T-cell (primary cell): ENCODE measurements around the gene KDM5B. TPM values are rescaled to one million over a fixed set of nuclear protein-coding genes. Genes with fewer than 3 reads are reported as not detected.
A peak's percentile ranks its signal among the peaks of the same experiment; 100 is the strongest.
"Not testable (repeated sequence)": the region's sequence is repeated elsewhere in the genome, so short reads cannot be mapped to it uniquely, and the experiment has no call there.

Experiments
- ATAC-seq, 4 experiments: fragments of 200-7000 bp in 3 of 4; fragments of 150-1000 bp in 1 of 4; cut with Tn5 transposase; replicated peaks in 1 of 4; 1 replicate in 3 of 4; 2 replicates in 1 of 4; pipeline ENCODE4 v1.10.0; 2021; ENCODE audit warnings: moderate library complexity in 3 of 4, mild to moderate bottlenecking in 2 of 4, moderate number of reproducible peaks in 1 of 4
- CTCF ChIA-PET, 2 donors: fragments of 300-600 bp; sonication (Branson Sonifier 250); formaldehyde crosslinking; loops; one replicate each; lab custom pipeline; 2022; ENCODE audit warnings: antibody characterized with exemption in 2 of 2; lab: Charles Lee
- POLR2A ChIA-PET, 2 donors: fragments of 300-600 bp; sonication (Branson Sonifier 250); formaldehyde crosslinking; loops; one replicate each; lab custom pipeline; 2022; ENCODE audit warnings: antibody characterized with exemption in 2 of 2; lab: Charles Lee
- DNase-seq, 35 experiments: peaks; one replicate each; pipeline versions ENCODE4 v3.0.0 to v3.0.0-alpha.2; 2013 to 2023
- H3K27ac ChIP-seq: one replicate; pipeline ENCODE4 v1.5.1; 2013; ENCODE audit warnings: low read length
- H3K27me3 ChIP-seq, 2 experiments: replicated peaks in 1 of 2; 1 replicate in 1 of 2; 2 replicates in 1 of 2; pipeline versions ENCODE4 v1.6.1 to v1.7.0; 2013; ENCODE audit warnings: low read length in 1 of 2, mixed read lengths in 1 of 2; ENCODE audit not compliant: control insufficient read depth in 2 of 2, insufficient read depth in 2 of 2; ENCODE audit errors: extremely low read depth in 1 of 2
- H3K36me3 ChIP-seq, 2 donors: 1 replicate in 1 of 2; 2 replicates in 1 of 2; pipeline versions ENCODE4 v1.6.1 to v1.7.0; 2013; ENCODE audit warnings: low read length in 1 of 2; ENCODE audit not compliant: control insufficient read depth in 2 of 2, insufficient read depth in 1 of 2; ENCODE audit errors: extremely low read depth in 1 of 2
- H3K4me1 ChIP-seq, 2 experiments: 1 replicate in 1 of 2; 2 replicates in 1 of 2; pipeline versions ENCODE4 v1.6.1 to v1.7.0; 2013; ENCODE audit warnings: low read length in 2 of 2, mixed read lengths in 1 of 2; ENCODE audit not compliant: insufficient read depth in 2 of 2, control insufficient read depth in 1 of 2; ENCODE audit errors: extremely low read depth in 1 of 2
- H3K4me3 ChIP-seq, 2 donors: 1 replicate in 1 of 2; 2 replicates in 1 of 2; pipeline versions ENCODE4 v1.5.1 to v1.7.0; 2013; ENCODE audit warnings: mild to moderate bottlenecking in 2 of 2, low read length in 1 of 2, moderate library complexity in 1 of 2; ENCODE audit not compliant: control insufficient read depth in 1 of 2; ENCODE audit errors: extremely low read depth in 1 of 2
- H3K9me3 ChIP-seq: 2 replicates; pipeline ENCODE4 v1.7.0; 2013
- H3K27ac Mint-ChIP-seq, 2 donors: one replicate each; pipeline ENCODE4 v1.8.0; 2020 to 2021; ENCODE audit warnings: mild to moderate bottlenecking in 2 of 2, mixed read lengths in 2 of 2
- H3K27me3 Mint-ChIP-seq, 2 donors: one replicate each; pipeline ENCODE4 v1.8.0; 2021 to 2022; ENCODE audit warnings: mixed read lengths in 2 of 2
- H3K36me3 Mint-ChIP-seq: one replicate; pipeline ENCODE4 v1.8.0; 2021; ENCODE audit warnings: mixed read lengths
- H3K4me1 Mint-ChIP-seq, 3 donors: one replicate each; pipeline ENCODE4 v1.8.0; 2020 to 2022; ENCODE audit warnings: mixed read lengths in 3 of 3, mild to moderate bottlenecking in 1 of 3
- H3K4me3 Mint-ChIP-seq, 3 donors: one replicate each; pipeline ENCODE4 v1.8.0; 2020 to 2022; ENCODE audit warnings: mild to moderate bottlenecking in 3 of 3, mixed read lengths in 3 of 3, moderate library complexity in 3 of 3
- H3K9me3 Mint-ChIP-seq, 3 donors: one replicate each; pipeline ENCODE4 v1.8.0; 2020 to 2022; ENCODE audit warnings: mixed read lengths in 3 of 3
- WGBS: methylation state at CpG from one replicate; pipeline ENCODE4 v1.1.5; 2013; ENCODE audit warnings: missing lambda C conversion rate; ENCODE audit not compliant: insufficient coverage; 5-methylcytosine and 5-hydroxymethylcytosine counted together
- total RNA-seq, 35 experiments: library from RNA in 6 of 35; stranded (reverse) in 6 of 35; fragments of 120-200 nt in 1 of 35; gene quantifications; one replicate each; pipeline versions ENCODE4 v1.2.1 to v1.2.4 and lab custom pipeline; 2013 to 2026

KDM5B gene
- total RNA-seq, 5 donors from 2014 or later (not counting 1 experiment from before 2014, with no cell fraction given), result 46.3 to 71.7 (median 56.5) TPM

GRCh38 chr1:202836623-202837403, 28.6 kb upstream of the KDM5B start:
- DNase-seq, result peak in 1 of 35 experiments; percentile 20
- CTCF ChIA-PET, result no interaction called here
- Histone ChIP-seq H3K27me3 (no peaks in the 10 kb centered on the region), H3K4me3 (no peak overlapping the region), H3K9me3 (no peaks in the 10 kb centered on the region), H3K27ac (no peak overlapping the region), H3K4me1 (peaks cover 6 to 31% of the 10 kb centered on the region in 2 experiments), H3K36me3 (no peaks in the 10 kb centered on the region)
- no peaks in the 10 kb centered on the region for H3K36me3 Mint-ChIP-seq
- no peaks in the 10 kb centered on the region for H3K9me3 Mint-ChIP-seq
- POLR2A ChIA-PET, result no interaction called here
- WGBS, result 61% methylated on average over 4 of the region's 5 CpGs
- H3K4me1 Mint-ChIP-seq, result peaks cover 29 to 37% (median 36%) of the 10 kb centered on the region in 3 donors
- H3K4me3 Mint-ChIP-seq, result peak overlapping the region in 1 of 3 donors; percentile 55
- peak overlapping the region in 1 of 2 donors; percentile 66 for H3K27ac Mint-ChIP-seq
- no peak for ATAC-seq
- H3K27me3 Mint-ChIP-seq, result peaks cover 2 to 4% of the 10 kb centered on the region in 2 donors

GRCh38 chr1:202835548-202836072, 27.4 kb upstream of the KDM5B start:
- no peaks in the 10 kb centered on the region for H3K9me3 Mint-ChIP-seq
- peak; percentile 74 to 92 (median 80) for ATAC-seq
- WGBS, result 0% methylated on average over 1 of the region's 3 CpGs
- no peaks in the 10 kb centered on the region for H3K27me3 Mint-ChIP-seq
- peak in 23 of 35 experiments; percentile 4 to 48 (median 17) for DNase-seq
- Histone ChIP-seq H3K27me3 (no peaks in the 10 kb centered on the region), H3K4me1 (peaks cover 6 to 31% of the 10 kb centered on the region in 2 experiments), H3K4me3 (no peak overlapping the region), H3K27ac (no peak overlapping the region), H3K36me3 (no peaks in the 10 kb centered on the region), H3K9me3 (no peaks in the 10 kb centered on the region)
- H3K4me1 Mint-ChIP-seq, result peaks cover 29 to 37% (median 36%) of the 10 kb centered on the region in 3 donors
- H3K4me3 Mint-ChIP-seq, result peak overlapping the region in 1 of 3 donors; percentile 55
- ChIA-PET CTCF (interaction anchor here in 1 of 2 donors (0.6 kb wide), 1 partner anchor 146 kb away, joined by 5 read pairs; no protein-coding TSS in a partner anchor), POLR2A (no interaction called here)
- H3K36me3 Mint-ChIP-seq, result no peaks in the 10 kb centered on the region
- peak overlapping the region; percentile 15 to 16 for H3K27ac Mint-ChIP-seq

- H3K36me3 Mint-ChIP-seq, result no peaks in the 10 kb centered on the region
- ChIA-PET CTCF (no interaction called here), POLR2A (no interaction called here)
- ATAC-seq (peak in 3 of 4 experiments; percentile 18 to 23 (median 22)), DNase-seq (no peak)
- WGBS, result 66% methylated on average over 4 of the region's 10 CpGs
- peak overlapping the region; percentile 15 to 79 for H3K27ac Mint-ChIP-seq
- Histone ChIP-seq H3K27ac (no peak overlapping the region), H3K4me3 (no peak overlapping the region), H3K27me3 (no peaks in the 10 kb centered on the region), H3K36me3 (no peaks in the 10 kb centered on the region), H3K4me1 (peaks cover 6 to 31% of the 10 kb centered on the region in 2 experiments), H3K9me3 (no peaks in the 10 kb centered on the region)
- no peaks in the 10 kb centered on the region for H3K27me3 Mint-ChIP-seq
- H3K4me1 Mint-ChIP-seq, result peaks cover 29 to 37% (median 36%) of the 10 kb centered on the region in 3 donors
- H3K4me3 Mint-ChIP-seq, result peak overlapping the region in 1 of 3 donors; percentile 55
- no peaks in the 10 kb centered on the region for H3K9me3 Mint-ChIP-seq
Measured at GRCh38 chr1:202834771-202835547, 26.7 kb upstream of the KDM5B start.

GRCh38 chr1:202831906-202832305, 23.7 kb upstream of the KDM5B start:
- Histone ChIP-seq H3K36me3 (no peaks in the 10 kb centered on the region), H3K27me3 (no peaks in the 10 kb centered on the region), H3K4me1 (peaks cover 6 to 23% of the 10 kb centered on the region in 2 experiments), H3K27ac (no peak overlapping the region), H3K4me3 (no peak overlapping the region), H3K9me3 (no peaks in the 10 kb centered on the region)
- ATAC-seq (no peak), DNase-seq (no peak)
- no CpG with 5 or more reads among the region's 3 CpGs for WGBS
- H3K36me3 Mint-ChIP-seq, result no peaks in the 10 kb centered on the region
- H3K27me3 Mint-ChIP-seq, result no peaks in the 10 kb centered on the region
- H3K27ac Mint-ChIP-seq, result no peak overlapping the region
- ChIA-PET POLR2A (no interaction called here), CTCF (no interaction called here)
- peaks cover 23 to 27% (median 27%) of the 10 kb centered on the region in 3 donors for H3K4me1 Mint-ChIP-seq
- no peak overlapping the region for H3K4me3 Mint-ChIP-seq
- H3K9me3 Mint-ChIP-seq, result no peaks in the 10 kb centered on the region

- H3K27me3 Mint-ChIP-seq, H3K4me3 Mint-ChIP-seq, POLR2A ChIA-PET, H3K36me3 Mint-ChIP-seq, H3K4me3 ChIP-seq, H3K36me3 ChIP-seq, DNase-seq, ATAC-seq, H3K9me3 ChIP-seq, H3K27ac ChIP-seq, H3K27ac Mint-ChIP-seq, H3K9me3 Mint-ChIP-seq, H3K27me3 ChIP-seq, CTCF ChIA-PET, H3K4me1 ChIP-seq, H3K4me1 Mint-ChIP-seq: not testable (repeated sequence)
- 100% methylated on average over 1 of the region's 9 CpGs for WGBS
Measured at GRCh38 chr1:202829223-202829622, 21.0 kb upstream of the KDM5B start.

- ChIA-PET CTCF (no interaction called here), POLR2A (no interaction called here)
- no peaks in the 10 kb centered on the region for H3K36me3 ChIP-seq
- DNase-seq (no peak), ATAC-seq (no peak)
- H3K4me1 ChIP-seq, result no peaks in the 10 kb centered on the region
- no peaks in the 10 kb centered on the region for H3K36me3 Mint-ChIP-seq
- WGBS, result 82% methylated on average over 6 of the region's 7 CpGs
- H3K4me3 ChIP-seq, result no peak overlapping the region
- no peak overlapping the region for H3K27ac Mint-ChIP-seq
- H3K27me3 Mint-ChIP-seq, result peaks cover 0 to 1% of the 10 kb centered on the region in 2 donors
- no peaks in the 10 kb centered on the region for H3K9me3 ChIP-seq
- H3K4me1 Mint-ChIP-seq, result no peaks in the 10 kb centered on the region
- H3K9me3 Mint-ChIP-seq, result no peaks in the 10 kb centered on the region
- no peak overlapping the region for H3K27ac ChIP-seq
- H3K4me3 Mint-ChIP-seq, result no peak overlapping the region
- peaks cover 0 to 13% of the 10 kb centered on the region in 2 experiments for H3K27me3 ChIP-seq
Measured at GRCh38 chr1:202825748-202826147, 17.5 kb upstream of the KDM5B start.
